Glutamatergic neuron (in vitro differentiated cells): Measurements from ENCODE around the gene CDC42BPB. TPM values are rescaled to one million over a fixed set of nuclear protein-coding genes. Genes with fewer than 3 reads are reported as not detected.
A peak's percentile ranks its signal among the peaks of the same experiment; 100 is the strongest.

Experiments
- DNase-seq: peaks from one replicate; pipeline ENCODE4 v3.0.0; 2022
- H3K27ac Mint-ChIP-seq: one replicate; pipeline ENCODE4 v1.8.0; 2020; ENCODE audit warnings: mild to moderate bottlenecking, mixed read lengths, inconsistent platforms; ENCODE audit not compliant: unreplicated experiment
- H3K27me3 Mint-ChIP-seq: one replicate; pipeline ENCODE4 v1.8.0; 2020; ENCODE audit warnings: mild to moderate bottlenecking, moderate library complexity, mixed read lengths, inconsistent platforms; ENCODE audit not compliant: unreplicated experiment
- H3K36me3 Mint-ChIP-seq: one replicate; pipeline ENCODE4 v1.8.0; 2020; ENCODE audit warnings: mild to moderate bottlenecking, mixed read lengths, inconsistent platforms; ENCODE audit not compliant: unreplicated experiment
- H3K4me1 Mint-ChIP-seq: one replicate; pipeline ENCODE4 v1.8.0; 2020; ENCODE audit warnings: mild to moderate bottlenecking, low read depth, mixed read lengths, inconsistent platforms; ENCODE audit not compliant: unreplicated experiment
- H3K4me3 Mint-ChIP-seq: one replicate; pipeline ENCODE4 v1.8.0; 2020; ENCODE audit warnings: mild to moderate bottlenecking, mixed read lengths, inconsistent platforms; ENCODE audit not compliant: unreplicated experiment
- H3K9me3 Mint-ChIP-seq: one replicate; pipeline ENCODE4 v1.8.0; 2020; ENCODE audit warnings: mild to moderate bottlenecking, moderate library complexity, mixed read lengths, inconsistent platforms; ENCODE audit not compliant: unreplicated experiment
- CTCF ChIP-seq: fragments of 200-600 bp; sonication (generic); IDR thresholded peaks from one replicate; pipeline ENCODE4 v1.5.0; 2021; ENCODE audit not compliant: partially characterized antibody, unreplicated experiment
- total RNA-seq: library from RNA; stranded (reverse); fragmentation: NEBNext Ultra II Directional; extraction: Animal tissue kit (Norgen Biotek cat#: 25700); gene quantifications from one replicate; pipeline ENCODE4 v1.2.1, GENCODE V29; 2021; ENCODE audit not compliant: unreplicated experiment

CDC42BPB gene
- total RNA-seq, 1 donor from 2014 or later, result 125 TPM

- H3K27me3 Mint-ChIP-seq, result peaks cover 11% of the 10 kb centered on the region
- no peak overlapping the region for H3K4me3 Mint-ChIP-seq
- DNase-seq, result no peak
- H3K36me3 Mint-ChIP-seq, result peaks cover 4% of the 10 kb centered on the region
- H3K4me1 Mint-ChIP-seq, result peaks cover 14% of the 10 kb centered on the region
- peak overlapping the region; percentile 50 for H3K27ac Mint-ChIP-seq
- TF ChIP-seq CTCF, result no peak
- H3K9me3 Mint-ChIP-seq, result peaks cover 6% of the 10 kb centered on the region
Observed at GRCh38 chr14:102937331-102938175, 119.8 kb downstream of the CDC42BPB start.

DNA sequence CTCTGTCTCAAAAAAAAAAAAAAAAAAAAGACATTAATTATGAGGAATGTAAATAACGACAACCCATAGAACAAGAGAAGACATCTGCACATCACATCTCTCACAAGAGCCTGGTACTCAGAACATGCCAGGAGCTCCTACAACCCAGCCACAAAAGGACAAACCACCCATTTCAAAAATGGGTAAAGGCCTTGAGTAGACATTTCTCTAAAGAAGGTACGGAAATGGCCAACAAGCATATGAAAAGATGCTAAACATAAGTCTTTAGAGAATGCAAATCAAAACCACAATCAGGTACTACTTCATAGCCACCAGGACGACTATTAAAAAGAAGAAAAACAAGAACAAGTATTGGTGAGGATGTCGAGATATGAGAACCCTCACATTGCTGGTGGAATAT is 121.6 kb downstream of the CDC42BPB start:
- peaks cover 13% of the 10 kb centered on the region for H3K9me3 Mint-ChIP-seq
- H3K4me3 Mint-ChIP-seq, result no peak overlapping the region
- DNase-seq, result no peak
- peaks cover 14% of the 10 kb centered on the region for H3K27me3 Mint-ChIP-seq
- H3K4me1 Mint-ChIP-seq, result peaks cover 9% of the 10 kb centered on the region
- H3K36me3 Mint-ChIP-seq, result peaks cover 4% of the 10 kb centered on the region
- no peak overlapping the region for H3K27ac Mint-ChIP-seq
- no peak for TF ChIP-seq CTCF

- Mint-ChIP-seq H3K27ac (no peak overlapping the region), H3K4me3 (no peak overlapping the region), H3K4me1 (peaks cover 9% of the 10 kb centered on the region), H3K27me3 (peaks cover 14% of the 10 kb centered on the region), H3K9me3 (peaks cover 9% of the 10 kb centered on the region), H3K36me3 (peaks cover 4% of the 10 kb centered on the region)
- no peak for DNase-seq
- no peak for TF ChIP-seq CTCF
Observed at GRCh38 chr14:102933618-102934231, 123.6 kb downstream of the CDC42BPB start.

- H3K27ac Mint-ChIP-seq, result no peak overlapping the region
- H3K27me3 Mint-ChIP-seq, result peaks cover 14% of the 10 kb centered on the region
- peaks cover 9% of the 10 kb centered on the region for H3K9me3 Mint-ChIP-seq
- TF ChIP-seq CTCF, result no peak
- peaks cover 4% of the 10 kb centered on the region for H3K36me3 Mint-ChIP-seq
- peaks cover 9% of the 10 kb centered on the region for H3K4me1 Mint-ChIP-seq
- no peak overlapping the region for H3K4me3 Mint-ChIP-seq
- DNase-seq, result no peak
Observed at GRCh38 chr14:102932484-102933248, 124.7 kb downstream of the CDC42BPB start.
